Esophagus squamous epithelium (tissue), 5 donors: ENCODE data around the gene PKD1. TPM values are rescaled to one million over a fixed set of nuclear protein-coding genes. Genes with fewer than 3 reads are reported as not detected.

Experiments used
- DNase-seq: peaks from one replicate; lab custom pipeline; 2025; lab: John Stamatoyannopoulos, UW
- H3K27ac ChIP-seq, 4 donors: fragments of 200-600 bp; sonication (generic); one replicate each; pipeline ENCODE4 v1.5.1; 2016 to 2019; ENCODE audit warnings: mild to moderate bottlenecking in 1 of 4
- H3K27me3 ChIP-seq, 4 donors: fragments of 200-600 bp; sonication (generic); 1 replicate in 3 of 4; 2 replicates in 1 of 4; pipeline versions ENCODE4 v1.5.1 to v1.6.0; 2017 to 2021; ENCODE audit warnings: antibody characterized with exemption in 1 of 4
- H3K36me3 ChIP-seq, 3 donors: fragments of 200-600 bp; sonication (generic); one replicate each; pipeline ENCODE4 v1.5.1; 2016 to 2019
- H3K4me1 ChIP-seq, 3 donors: fragments of 200-600 bp; sonication (generic); one replicate each; pipeline ENCODE4 v1.5.1; 2017 to 2019
- H3K4me3 ChIP-seq, 4 donors: fragments of 200-600 bp; sonication (generic); 1 replicate in 3 of 4; 2 replicates in 1 of 4; pipeline ENCODE4 v1.5.1; 2016 to 2019; ENCODE audit warnings: mild to moderate bottlenecking in 2 of 4, moderate library complexity in 1 of 4
- H3K9me3 ChIP-seq, 3 donors: fragments of 200-600 bp; sonication (generic); one replicate each; pipeline ENCODE4 v1.5.1; 2016 to 2019
- CTCF ChIP-seq, 6 experiments: fragments of 450-650 bp in 4 of 6; fragments of 200-600 bp in 2 of 6; sonication (generic) in 2 of 6; IDR thresholded peaks; one replicate each; pipeline ENCODE4 v1.5.1; 2016 to 2019; ENCODE audit warnings: antibody characterized with exemption in 6 of 6, mild to moderate bottlenecking in 4 of 6, moderate library complexity in 4 of 6
- POLR2A ChIP-seq, 4 donors: fragments of 450-650 bp; IDR thresholded peaks; one replicate each; pipeline ENCODE4 v1.6.1; 2017; ENCODE audit warnings: antibody characterized with exemption in 4 of 4, mild to moderate bottlenecking in 4 of 4, moderate library complexity in 3 of 4
- WGBS, 2 donors: methylation state at CpG; one replicate each; pipeline ENCODE4 v1.1.5; 2018; 5-methylcytosine and 5-hydroxymethylcytosine counted together
- intact Hi-C: fragments of 100-400 bp; cut with DNase I; formaldehyde crosslinking; loops from one replicate; pipeline ENCODE4 v1.15.0; 2022
- total RNA-seq, 4 donors: library from RNA; depleted of rRNA; stranded (reverse); fragments of >200 nt; gene quantifications; one replicate each; pipeline ENCODE4 v1.1.0, GENCODE V29; 2016
- donor health status: DM: yes; HTN: yes; CAD: no.

PKD1 gene
- total RNA-seq, 4 donors from 2014 or later, result 34.1 to 123 (median 64.1) TPM

- DNase-seq, result no peak
- H3K4me1 ChIP-seq, result peaks cover 13 to 37% (median 21%) of the 10 kb centered on the region in 3 donors
- H3K4me3 ChIP-seq, result no peak overlapping the region
- H3K27ac ChIP-seq, result no peak overlapping the region
- H3K27me3 ChIP-seq, result no peaks in the 10 kb centered on the region
- no peak for TF ChIP-seq CTCF (IDR thresholded peaks at IDR 0.05)
- TF ChIP-seq POLR2A (IDR thresholded peaks at IDR 0.05), result no peak
- H3K9me3 ChIP-seq, result no peaks in the 10 kb centered on the region
- H3K36me3 ChIP-seq, result peaks cover 26 to 100% (median 42%) of the 10 kb centered on the region in 3 donors
- no CpG with 5 or more reads among the region's 16 CpGs for WGBS, 2 donors
- intact Hi-C loops, result no loop called here
These were observed 55.7 kb downstream of the PKD1 start for GRCh38 chr16:2079991-2080390.

- Histone ChIP-seq H3K27ac (no peak overlapping the region), H3K36me3 (peaks cover 29 to 100% (median 37%) of the 10 kb centered on the region in 3 donors), H3K9me3 (no peaks in the 10 kb centered on the region), H3K27me3 (no peaks in the 10 kb centered on the region), H3K4me1 (peaks cover 13 to 31% (median 21%) of the 10 kb centered on the region in 3 donors), H3K4me3 (no peak overlapping the region)
- intact Hi-C loops, result no loop called here
- DNase-seq, result no peak
- TF ChIP-seq CTCF (IDR thresholded peaks at IDR 0.05) (no peak), POLR2A (IDR thresholded peaks at IDR 0.05) (no peak)
- 93 to 96% methylated on average over 8 to 9 of the region's 30 CpGs for WGBS, 2 donors
These were observed 56.3 kb downstream of the PKD1 start for GRCh38 chr16:2079311-2079800.

GRCh38 chr16:2078691-2079090, 57.0 kb downstream of the PKD1 start:
- peaks cover 34 to 100% (median 34%) of the 10 kb centered on the region in 3 donors for H3K36me3 ChIP-seq
- H3K27ac ChIP-seq, result no peak overlapping the region
- peaks cover 13 to 26% (median 21%) of the 10 kb centered on the region in 3 donors for H3K4me1 ChIP-seq
- intact Hi-C loops, result no loop called here
- H3K27me3 ChIP-seq, result no peaks in the 10 kb centered on the region
- no peak overlapping the region for H3K4me3 ChIP-seq
- no peak for TF ChIP-seq POLR2A (IDR thresholded peaks at IDR 0.05)
- no peak for TF ChIP-seq CTCF (IDR thresholded peaks at IDR 0.05)
- DNase-seq, result no peak
- no CpG with 5 or more reads among the region's 23 CpGs for WGBS, 2 donors
- H3K9me3 ChIP-seq, result no peaks in the 10 kb centered on the region

GRCh38 chr16:2078096-2078495, 57.6 kb downstream of the PKD1 start:
- DNase-seq, result no peak
- intact Hi-C loops, result no loop called here
- WGBS, 2 donors, result 80 to 90% methylated on average over 1 to 2 of the region's 7 CpGs
- H3K4me3 ChIP-seq, result no peak overlapping the region
- H3K9me3 ChIP-seq, result no peaks in the 10 kb centered on the region
- no peak overlapping the region for H3K27ac ChIP-seq
- H3K27me3 ChIP-seq, result no peaks in the 10 kb centered on the region
- H3K36me3 ChIP-seq, result peaks cover 39 to 100% (median 40%) of the 10 kb centered on the region in 3 donors
- TF ChIP-seq POLR2A (IDR thresholded peaks at IDR 0.05) (no peak), CTCF (IDR thresholded peaks at IDR 0.05) (no peak)
- H3K4me1 ChIP-seq, result peaks cover 13 to 20% (median 16%) of the 10 kb centered on the region in 3 donors

- intact Hi-C loops, result no loop called here
- WGBS, 2 donors, result 90 to 94% methylated on average over 3 to 17 of the region's 21 CpGs
These were observed 58.0 kb downstream of the PKD1 start for GRCh38 chr16:2077696-2078095.

More at GRCh38 chr16:2077696-2078095, 58.0 kb downstream of the PKD1 start:
- TF ChIP-seq POLR2A (IDR thresholded peaks at IDR 0.05) (no peak), CTCF (IDR thresholded peaks at IDR 0.05) (no peak)
- no peak overlapping the region for H3K4me3 ChIP-seq
- no peak for DNase-seq
- no peaks in the 10 kb centered on the region for H3K9me3 ChIP-seq
- no peak overlapping the region for H3K27ac ChIP-seq
- H3K4me1 ChIP-seq, result peaks cover 11 to 16% (median 12%) of the 10 kb centered on the region in 3 donors
- peaks cover 39 to 100% (median 42%) of the 10 kb centered on the region in 3 donors for H3K36me3 ChIP-seq
- H3K27me3 ChIP-seq, result no peaks in the 10 kb centered on the region
